RWPE1 (cell line): ENCODE measurements around the gene ACSL6.

Source experiments
- CTCF ChIA-PET: fragments of 350-600 bp; sonication (Branson Sonifier 250); formaldehyde crosslinking; extraction: SDS; loops from one replicate; lab custom pipeline; 2021; lab: Yijun Ruan, JAX
- POLR2A ChIA-PET: fragments of 400-600 bp; formaldehyde crosslinking; extraction: SDS; loops from one replicate; lab custom pipeline; 2020; ENCODE audit warnings: antibody characterized with exemption; ENCODE audit not compliant: low non-redundant PET; lab: Yijun Ruan, JAX
- DNase-seq: peaks from one replicate; pipeline ENCODE4 v3.0.0; 2012; ENCODE audit warnings: low spot score
- H3K27ac ChIP-seq: fragments of 450-650 bp; 2 replicates; pipeline ENCODE4 v1.5.1; 2017
- TF ChIP-seq, protein P1 (sequence below): fragments of 450-650 bp; conservative IDR thresholded peaks from 2 replicates; pipeline ENCODE4 v1.5.1; 2017; ENCODE audit warnings: low read depth, mild to moderate bottlenecking

Gene ACSL6

GRCh38 chr5:131973089-131973712, 38.3 kb downstream of the ACSL6 start:
- no peak for DNase-seq
- no peak overlapping the region for H3K27ac ChIP-seq
- TF ChIP-seq, protein P1, sequence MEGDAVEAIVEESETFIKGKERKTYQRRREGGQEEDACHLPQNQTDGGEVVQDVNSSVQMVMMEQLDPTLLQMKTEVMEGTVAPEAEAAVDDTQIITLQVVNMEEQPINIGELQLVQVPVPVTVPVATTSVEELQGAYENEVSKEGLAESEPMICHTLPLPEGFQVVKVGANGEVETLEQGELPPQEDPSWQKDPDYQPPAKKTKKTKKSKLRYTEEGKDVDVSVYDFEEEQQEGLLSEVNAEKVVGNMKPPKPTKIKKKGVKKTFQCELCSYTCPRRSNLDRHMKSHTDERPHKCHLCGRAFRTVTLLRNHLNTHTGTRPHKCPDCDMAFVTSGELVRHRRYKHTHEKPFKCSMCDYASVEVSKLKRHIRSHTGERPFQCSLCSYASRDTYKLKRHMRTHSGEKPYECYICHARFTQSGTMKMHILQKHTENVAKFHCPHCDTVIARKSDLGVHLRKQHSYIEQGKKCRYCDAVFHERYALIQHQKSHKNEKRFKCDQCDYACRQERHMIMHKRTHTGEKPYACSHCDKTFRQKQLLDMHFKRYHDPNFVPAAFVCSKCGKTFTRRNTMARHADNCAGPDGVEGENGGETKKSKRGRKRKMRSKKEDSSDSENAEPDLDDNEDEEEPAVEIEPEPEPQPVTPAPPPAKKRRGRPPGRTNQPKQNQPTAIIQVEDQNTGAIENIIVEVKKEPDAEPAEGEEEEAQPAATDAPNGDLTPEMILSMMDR, result no peak
- POLR2A ChIA-PET, result no interaction called here
- CTCF ChIA-PET, result interaction anchor here (0.7 kb wide), 1 partner anchor 12 kb away, joined by 4 read pairs; no protein-coding TSS in a partner anchor

DNA sequence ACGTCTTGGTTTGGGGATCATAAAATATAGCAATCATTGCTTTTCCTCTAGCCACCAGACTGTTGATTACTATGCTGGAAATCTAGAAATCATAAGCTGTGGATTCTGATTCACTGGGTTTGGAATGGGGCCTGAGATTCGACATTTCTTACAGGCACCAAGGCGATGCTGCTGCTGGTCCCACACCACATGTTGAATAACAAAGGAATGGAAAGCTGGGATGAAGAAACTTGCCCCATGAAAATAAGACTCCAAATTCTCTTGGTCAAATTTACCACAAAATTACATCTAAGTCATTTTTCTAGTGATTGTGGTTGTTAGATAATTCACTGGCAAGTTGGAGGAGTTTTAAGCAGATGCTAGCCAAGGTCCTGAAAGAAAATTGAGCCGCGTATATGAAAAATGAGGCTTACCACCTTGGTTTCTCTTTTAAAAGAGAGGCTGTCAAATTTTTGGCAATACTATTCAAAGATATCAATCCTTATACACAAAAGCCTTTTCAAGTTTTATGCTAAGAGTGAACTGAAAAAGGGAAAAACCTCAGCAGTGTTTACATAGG, 43.0 kb downstream of the ACSL6 start:
- CTCF ChIA-PET, result interaction anchor here (0.7 kb wide), 1 partner anchor 51 kb away, joined by 3 read pairs; no protein-coding TSS in a partner anchor
- no peak overlapping the region for H3K27ac ChIP-seq
- TF ChIP-seq, protein P1, result no peak
- DNase-seq, result no peak
- POLR2A ChIA-PET, result no interaction called here

DNA sequence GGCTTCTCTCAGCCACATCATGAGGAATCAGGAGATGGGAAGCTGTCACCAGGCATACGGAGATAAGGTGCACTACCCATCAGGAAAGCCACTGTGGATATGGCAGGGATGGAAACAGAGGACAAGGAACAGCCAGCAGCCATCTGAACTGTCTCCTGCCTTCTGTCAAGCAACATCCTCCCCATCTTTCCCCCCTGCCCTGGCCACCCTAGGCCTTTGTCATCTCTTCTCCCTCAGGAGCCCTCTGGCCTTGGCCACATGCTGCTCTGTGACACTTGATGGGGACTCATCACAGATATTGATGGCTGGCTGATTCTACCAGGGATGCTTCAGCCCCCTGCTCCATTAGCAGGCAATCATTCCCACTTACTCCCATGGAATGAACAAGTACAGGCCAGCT, 44.9 kb downstream of the ACSL6 start:
- no peak overlapping the region for H3K27ac ChIP-seq
- TF ChIP-seq, protein P1, result no peak
- DNase-seq, result no peak
- CTCF ChIA-PET, result interaction anchor here (0.7 kb wide), 1 partner anchor 95 kb away, joined by 3 read pairs; no protein-coding TSS in a partner anchor
- POLR2A ChIA-PET, result no interaction called here

- POLR2A ChIA-PET, result no interaction called here
- CTCF ChIA-PET, result interaction anchor here (0.7 kb wide), 1 partner anchor 96 kb away, joined by 3 read pairs; no protein-coding TSS in a partner anchor
- DNase-seq, result no peak
- H3K27ac ChIP-seq, result no peak overlapping the region
- TF ChIP-seq, protein P1, result no peak
Measured at GRCh38 chr5:131965826-131966415, 45.5 kb downstream of the ACSL6 start.

- POLR2A ChIA-PET, result no interaction called here
- CTCF ChIA-PET, result no interaction called here
- TF ChIP-seq, protein P1, result no peak
- no peak overlapping the region for H3K27ac ChIP-seq
- DNase-seq, result no peak
Measured at GRCh38 chr5:131959906-131960305, 51.6 kb downstream of the ACSL6 start.

DNA sequence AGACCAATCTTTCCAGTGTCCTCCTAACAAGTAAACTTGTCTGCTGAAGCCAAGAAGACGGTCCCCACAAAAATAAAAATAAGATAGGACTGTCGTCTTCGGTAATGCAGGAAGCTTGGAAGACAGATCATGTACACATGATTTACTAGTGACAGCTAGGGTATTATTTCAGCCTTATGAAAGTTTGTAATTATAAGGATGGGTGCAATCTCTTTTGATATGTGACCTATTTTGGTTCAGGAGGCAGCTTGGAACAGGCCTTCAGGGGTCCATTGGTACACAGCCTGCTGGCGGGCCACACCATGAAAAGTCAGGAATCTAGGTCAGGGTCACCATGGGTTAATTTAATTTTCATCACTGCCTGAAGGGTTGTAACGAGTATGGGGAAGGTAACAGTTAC, 52.3 kb downstream of the ACSL6 start:
- DNase-seq, result no peak
- no peak overlapping the region for H3K27ac ChIP-seq
- CTCF ChIA-PET, result no interaction called here
- TF ChIP-seq, protein P1, result no peak
- POLR2A ChIA-PET, result no interaction called here
